GM19099 (cell line): ENCODE data around the gene TBC1D7.

Experiments
- POLR2A ChIP-seq: IDR thresholded peaks from 3 replicates; pipeline ENCODE4 v1.6.1; 2011; ENCODE audit warnings: low read depth; ENCODE audit not compliant: insufficient read length; ENCODE audit errors: extremely low read depth

Gene TBC1D7

DNA sequence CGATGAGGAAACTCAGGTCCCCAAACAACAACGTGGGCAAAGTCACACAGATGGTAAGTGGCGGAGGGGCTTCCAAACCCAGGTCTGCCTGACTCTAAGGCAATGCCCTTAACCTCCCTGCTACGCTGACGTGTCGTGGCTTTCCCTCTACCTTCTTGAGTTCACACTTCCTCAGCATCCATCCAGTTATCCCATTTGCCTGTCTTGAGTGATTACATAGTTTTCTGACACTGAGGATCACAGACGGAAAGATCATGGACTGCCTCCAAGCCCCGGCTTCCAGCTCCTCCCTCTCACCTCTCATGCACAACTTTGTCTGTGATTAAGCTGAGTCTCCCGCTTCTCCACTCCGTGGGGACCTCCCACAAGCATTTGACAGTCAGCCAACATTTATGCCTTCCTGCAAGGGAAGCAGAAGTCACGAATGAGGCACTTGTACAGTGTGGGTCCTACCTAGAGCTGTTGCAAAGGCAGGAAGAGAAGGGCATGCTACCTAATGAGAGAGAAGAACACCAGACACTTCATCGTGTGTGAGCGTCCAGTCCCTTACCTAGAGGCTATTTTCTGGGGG is 33.8 kb downstream of the TBC1D7 start:
- no peak for TF ChIP-seq POLR2A

DNA sequence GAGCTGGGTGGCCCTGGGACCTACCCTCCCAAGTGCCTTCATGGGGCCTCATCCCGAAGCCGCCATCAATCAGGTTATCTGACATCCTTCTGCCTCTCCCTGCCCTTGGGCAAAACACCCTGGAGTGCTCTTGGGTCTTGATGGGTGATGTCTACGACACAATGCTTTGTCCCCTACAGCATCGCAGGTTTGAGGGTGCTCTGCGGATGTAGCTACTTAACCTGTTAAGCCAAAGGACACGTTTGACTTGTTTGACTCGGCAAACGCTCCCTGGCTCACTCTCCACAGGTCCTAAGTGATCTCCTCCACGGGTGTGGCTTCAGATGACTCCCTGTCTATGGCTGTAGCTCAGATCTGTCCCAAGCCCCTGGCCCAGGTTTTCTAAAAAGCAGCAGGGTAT is 35.6 kb downstream of the TBC1D7 start:
- no peak for TF ChIP-seq POLR2A

DNA sequence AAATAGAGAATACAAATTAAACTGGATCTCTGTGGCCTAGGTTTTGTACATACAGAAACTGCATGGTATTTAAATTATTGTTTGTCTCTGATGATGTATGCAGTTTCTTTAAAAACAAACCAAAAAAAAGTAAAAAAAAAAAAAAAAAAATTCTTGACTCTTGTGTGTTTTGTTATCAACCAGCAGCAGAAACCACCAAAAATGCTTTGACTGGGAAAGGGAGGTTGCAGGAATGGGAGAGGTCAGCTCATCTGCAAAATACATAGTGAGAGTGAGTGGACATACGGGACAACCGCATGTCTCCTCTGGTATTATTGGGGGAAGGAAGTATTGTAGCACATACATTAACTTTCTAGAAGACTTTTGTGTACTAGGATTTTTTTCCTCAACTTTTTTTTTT is 38.0 kb downstream of the TBC1D7 start:
- TF ChIP-seq POLR2A = no peak

DNA sequence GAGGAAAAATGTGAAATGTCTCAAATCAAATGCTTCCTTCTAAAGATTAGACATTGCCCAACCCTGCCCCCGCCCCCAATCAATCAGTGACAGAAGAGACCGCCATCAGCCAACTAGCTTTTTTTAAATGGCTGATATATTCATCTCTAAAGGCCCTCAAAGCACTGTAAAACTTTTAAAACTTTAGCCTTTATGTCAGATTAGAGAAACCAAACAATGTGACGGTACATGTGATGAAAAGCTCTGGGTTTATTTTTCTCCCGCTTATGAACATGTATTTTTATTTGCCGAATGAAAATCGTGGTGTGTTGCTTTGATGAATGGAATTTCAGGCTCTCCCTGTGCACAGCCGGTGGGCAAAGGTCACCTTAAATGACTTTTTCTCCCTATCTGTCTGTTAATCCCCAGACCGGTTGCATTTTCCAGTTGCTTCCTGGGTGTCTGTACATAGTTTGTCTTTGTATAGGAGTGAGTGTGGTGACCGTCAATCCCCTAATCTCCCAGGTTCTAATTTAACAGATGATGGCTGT is 38.5 kb downstream of the TBC1D7 start:
- no peak for TF ChIP-seq POLR2A

DNA sequence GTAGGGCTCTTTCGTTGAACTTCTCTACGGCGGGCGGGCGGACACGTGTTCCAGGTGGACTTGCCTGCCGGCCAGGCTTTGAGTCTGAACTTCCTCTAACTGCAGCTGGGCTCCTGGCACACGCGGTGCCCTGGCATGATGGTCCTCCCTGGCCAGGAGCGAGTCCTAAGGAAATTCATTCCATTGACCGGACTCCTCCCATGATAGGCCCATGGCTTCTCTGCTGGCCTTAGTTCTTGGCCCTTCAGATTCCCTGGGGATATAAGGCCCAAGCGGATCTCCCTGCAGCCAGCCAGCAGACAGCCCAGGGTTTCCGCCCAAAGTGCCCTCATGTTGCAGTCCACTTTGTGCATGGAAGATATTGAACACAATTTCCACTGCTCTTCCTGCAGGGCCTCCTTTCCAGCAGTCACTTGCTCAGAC is 39.4 kb downstream of the TBC1D7 start:
- TF ChIP-seq POLR2A = no peak

DNA sequence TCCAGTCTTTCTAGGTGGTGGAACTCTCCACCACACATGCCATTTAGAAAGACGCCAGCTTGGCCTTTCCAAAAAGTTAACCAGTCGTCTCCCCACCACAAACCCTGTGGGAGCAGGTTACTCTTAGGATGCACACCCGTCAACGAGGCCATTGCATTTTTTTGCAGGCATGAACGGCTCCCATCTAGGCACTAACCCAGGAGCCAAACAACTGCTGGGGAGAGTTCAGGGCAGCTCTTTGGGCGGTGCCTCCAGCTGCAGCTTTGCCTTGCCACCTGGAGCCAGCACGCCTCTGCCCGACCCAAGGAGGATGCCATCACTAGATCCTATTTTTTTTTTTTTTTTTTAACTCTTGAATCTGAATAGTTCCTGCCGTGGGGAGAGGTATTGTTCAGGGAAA is 39.9 kb downstream of the TBC1D7 start:
- TF ChIP-seq POLR2A = no peak

DNA sequence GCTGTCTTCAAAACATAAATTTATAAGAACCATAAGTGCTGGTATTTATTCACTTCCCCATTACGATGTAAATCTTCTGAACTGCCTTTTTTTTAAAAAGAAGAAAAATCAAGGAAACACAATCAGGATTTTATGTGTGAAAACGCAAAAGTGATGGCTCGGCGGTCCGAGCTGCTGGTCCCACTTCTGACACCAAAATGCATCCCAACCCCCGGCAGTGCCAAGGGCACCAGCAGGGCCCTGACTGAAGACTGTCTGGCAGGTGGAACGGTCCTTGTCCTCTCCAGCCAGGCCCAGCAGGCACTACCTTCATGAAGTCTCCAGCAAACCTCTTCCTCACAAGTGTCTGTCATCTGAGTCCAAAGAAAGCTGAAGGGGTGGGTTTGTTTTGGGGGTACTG is 41.2 kb downstream of the TBC1D7 start:
- TF ChIP-seq POLR2A = no peak

DNA sequence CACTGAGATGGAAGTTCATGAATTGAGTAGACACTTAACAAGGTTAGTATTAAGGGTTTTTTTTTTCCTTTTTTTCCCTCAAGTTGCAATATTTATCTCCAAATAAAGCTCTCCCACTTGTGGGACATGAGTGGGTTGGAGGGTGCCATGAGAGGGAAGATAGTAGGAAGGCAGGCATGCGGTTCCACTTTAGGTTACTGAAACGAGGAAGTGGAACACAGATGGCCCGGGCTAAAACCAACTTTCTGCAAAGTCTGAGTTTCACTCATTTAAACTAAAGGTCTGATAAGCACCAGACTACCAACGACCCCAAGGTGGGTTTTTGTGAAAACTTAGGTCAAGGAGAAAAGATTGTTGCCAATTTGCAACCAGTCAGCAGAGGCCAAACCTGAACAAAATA is 42.2 kb downstream of the TBC1D7 start:
- no peak for TF ChIP-seq POLR2A

DNA sequence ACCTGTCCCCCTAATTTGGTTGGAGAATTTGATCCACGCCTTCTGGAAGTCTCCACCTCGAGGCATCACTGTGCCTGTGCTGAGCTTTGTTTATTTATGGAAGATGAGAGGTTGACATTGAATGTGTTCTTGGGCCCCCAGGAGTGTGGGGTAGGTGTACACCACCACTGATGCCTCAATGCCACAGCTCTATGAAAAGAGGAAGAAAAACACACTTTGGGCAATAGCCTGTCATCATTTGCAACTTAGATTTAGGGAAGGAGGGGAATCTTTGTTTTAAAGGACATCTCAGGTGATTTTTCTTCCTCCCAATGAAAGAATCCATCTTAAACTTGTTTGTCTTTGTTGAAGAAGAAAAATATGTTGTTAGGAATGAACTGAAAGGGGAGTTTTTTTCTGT is 42.6 kb downstream of the TBC1D7 start:
- no peak for TF ChIP-seq POLR2A

DNA sequence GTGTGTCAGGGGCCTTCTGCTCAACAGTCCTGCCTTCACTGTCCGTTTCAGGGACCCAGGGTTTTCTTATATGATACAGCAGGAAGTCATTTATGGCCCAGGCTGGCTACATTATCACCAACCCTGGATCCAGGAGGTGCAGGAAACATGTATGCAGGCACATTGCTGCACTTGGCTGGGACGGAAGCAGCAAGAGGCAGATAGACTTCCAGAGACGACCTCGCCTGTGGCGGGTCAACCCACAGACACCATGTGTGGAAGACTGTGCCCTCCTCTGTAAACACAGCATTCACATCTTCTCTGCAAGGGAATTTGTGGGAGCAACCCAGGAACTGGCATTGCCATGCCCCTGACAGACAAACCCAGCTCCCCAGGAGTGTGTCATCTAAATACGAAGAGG is 43.7 kb downstream of the TBC1D7 start:
- no peak for TF ChIP-seq POLR2A

DNA sequence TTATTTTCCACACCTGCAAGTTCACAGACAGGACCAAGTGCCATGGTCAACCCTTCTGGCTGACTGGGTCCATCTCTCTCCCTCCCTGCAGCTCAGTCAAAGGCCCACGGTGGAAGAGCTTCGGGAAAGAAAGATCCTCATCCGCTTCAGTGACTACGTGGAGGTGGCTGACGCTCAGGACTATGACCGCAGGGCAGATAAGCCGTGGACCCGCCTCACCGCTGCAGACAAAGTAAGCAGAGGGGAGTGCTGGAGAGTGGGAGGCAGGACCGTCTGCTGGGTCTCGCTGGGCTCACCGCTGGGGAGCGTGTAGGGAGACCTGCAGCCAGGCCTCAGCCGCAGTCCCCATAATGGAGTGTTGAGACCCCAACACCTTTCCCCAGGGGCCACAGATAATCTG is 45.0 kb downstream of the TBC1D7 start:
- TF ChIP-seq POLR2A = no peak

DNA sequence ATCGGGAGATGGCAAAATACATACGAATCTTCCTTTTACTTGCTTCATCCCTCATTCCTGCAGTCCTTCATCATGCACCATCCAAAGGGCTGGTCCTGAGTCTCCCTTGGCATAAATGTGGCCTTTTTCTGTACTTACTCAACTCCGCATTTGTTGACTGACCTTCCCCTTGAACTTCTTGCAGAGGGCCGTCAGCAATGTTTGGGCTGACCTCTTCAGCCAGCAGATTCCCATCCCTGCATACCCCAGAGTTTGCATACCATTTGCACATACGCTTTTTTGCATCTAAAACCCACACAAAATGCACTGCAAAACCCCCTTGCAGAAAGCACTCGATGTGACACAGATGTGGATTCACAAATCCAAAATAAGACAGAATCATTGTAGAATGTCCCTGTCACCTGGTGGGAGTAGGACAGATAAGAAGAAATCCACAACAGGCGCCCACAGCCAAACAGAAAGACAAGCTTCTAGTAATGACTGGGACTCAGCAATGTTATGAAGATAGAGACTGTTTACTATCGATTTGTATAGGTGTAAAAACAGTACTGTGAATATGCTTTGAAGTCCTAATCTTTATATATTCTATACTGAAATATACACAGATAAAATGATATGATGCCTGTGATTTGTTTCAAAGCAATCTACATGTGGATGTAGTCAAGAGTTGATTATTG is 45.8 kb downstream of the TBC1D7 start:
- TF ChIP-seq POLR2A = no peak

DNA sequence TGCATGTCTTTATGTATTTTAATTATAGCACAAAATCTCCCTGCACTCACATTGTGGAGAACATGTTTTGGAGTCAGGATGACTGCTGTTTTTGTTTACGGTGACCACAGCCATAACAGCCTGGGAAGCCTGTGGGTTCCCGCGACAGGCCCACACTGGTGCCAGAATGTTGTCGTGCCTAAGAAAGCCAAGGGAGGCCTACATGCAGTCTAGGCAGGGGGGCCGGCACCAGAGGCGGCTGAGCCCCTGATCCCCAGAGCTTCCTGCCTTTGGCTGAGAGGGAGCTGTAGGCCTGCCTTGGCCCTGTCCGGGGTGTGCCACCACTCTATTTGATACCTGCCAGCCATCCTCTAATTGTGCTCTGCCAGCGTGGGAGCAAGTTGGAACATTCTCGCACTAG is 46.7 kb downstream of the TBC1D7 start:
- no peak for TF ChIP-seq POLR2A

DNA sequence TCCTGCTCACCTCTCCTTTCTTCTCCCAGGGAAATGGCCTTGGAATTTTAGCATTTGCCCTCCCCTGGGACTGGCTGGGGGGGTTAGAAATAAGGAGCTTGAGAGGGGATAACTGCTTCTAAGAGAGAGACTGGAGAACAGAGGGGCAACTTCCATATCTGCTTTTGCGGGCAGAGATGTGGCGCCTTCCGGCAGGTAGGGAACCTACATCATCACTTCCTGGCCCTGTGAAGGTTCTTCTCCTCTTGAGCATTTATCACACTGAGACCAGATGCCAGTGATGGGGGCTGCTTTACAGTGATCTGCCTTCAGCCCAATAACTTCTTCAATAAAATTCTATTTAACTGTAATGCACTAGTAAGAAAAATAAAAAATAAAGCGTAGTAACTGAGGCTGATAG is 48.1 kb downstream of the TBC1D7 start:
- no peak for TF ChIP-seq POLR2A

DNA sequence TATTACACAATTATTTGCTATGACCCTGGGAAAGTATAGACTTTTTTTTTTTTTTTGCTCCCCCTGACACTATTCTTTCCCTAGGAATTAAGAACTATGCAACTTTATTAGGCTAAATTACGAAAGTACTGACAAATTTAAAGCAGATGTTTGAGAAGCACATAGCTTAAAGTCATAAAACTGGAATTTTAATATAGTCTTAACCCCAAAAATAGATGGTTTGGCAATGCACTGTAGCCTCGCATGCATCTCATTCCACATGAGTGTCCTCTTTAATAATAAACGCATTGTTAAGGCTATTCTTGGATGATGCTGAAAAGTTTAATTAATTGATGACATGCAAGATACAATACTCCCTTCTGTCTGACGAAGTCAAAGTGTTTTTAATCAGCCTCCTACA is 49.3 kb downstream of the TBC1D7 start:
- TF ChIP-seq POLR2A = no peak

DNA sequence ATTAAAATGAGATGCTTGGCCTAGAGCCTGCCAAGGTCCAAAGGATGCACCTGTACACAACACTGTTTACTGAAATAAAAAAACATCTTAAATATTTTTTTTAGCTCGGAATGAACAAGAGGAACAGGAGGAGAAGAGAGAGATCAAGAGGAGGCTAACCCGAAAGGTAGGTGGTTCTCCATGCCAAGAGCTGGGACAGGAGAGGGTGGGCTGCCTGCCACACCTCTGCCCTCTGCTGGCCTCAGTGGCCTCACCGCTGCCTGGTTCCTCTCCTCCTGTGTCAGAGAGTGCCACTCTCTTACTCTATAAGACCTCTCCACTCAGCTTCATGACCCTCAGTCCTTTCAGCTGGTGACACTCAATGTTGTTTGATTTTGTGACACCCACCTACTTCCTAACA is 50.2 kb downstream of the TBC1D7 start:
- TF ChIP-seq POLR2A = no peak

DNA sequence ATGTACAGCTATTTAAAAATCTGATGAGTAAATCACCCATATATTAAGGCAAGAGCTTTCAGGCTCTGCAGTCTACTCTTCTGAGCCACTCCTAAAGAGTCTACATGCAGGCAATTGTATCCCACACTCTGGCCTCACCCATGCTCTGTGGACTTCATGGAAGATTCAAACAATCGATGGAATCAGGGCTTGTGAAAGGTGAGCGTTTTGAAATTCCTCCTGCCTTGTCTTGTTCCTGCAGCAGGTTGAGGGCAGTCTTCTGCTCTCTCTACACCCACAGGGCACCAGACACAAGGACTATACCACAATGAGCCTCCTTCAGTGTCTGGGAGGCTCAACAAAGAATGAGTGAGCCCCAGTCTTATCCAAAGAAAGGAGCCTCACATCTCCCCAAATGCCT is 51.1 kb downstream of the TBC1D7 start:
- no peak for TF ChIP-seq POLR2A
